ENCODE data around the gene RSRC1.
"Not testable (repeated sequence)": the region's sequence is repeated elsewhere in the genome, so short reads cannot be mapped to it uniquely, and the experiment has no call there.

The RSRC1 gene

GRCh38 chr3:158244274-158244673 lies 134.4 kb downstream of the RSRC1 start:
- DNase-seq, result no peak

- peak in 1 of 5 experiments; percentile 8 for DNase-seq
Measured at GRCh38 chr3:158247288-158247687, 137.4 kb downstream of the RSRC1 start.

- peak in 1 of 5 experiments; percentile 16 for DNase-seq
Measured at GRCh38 chr3:158248261-158248660, 138.4 kb downstream of the RSRC1 start.

- no peak for DNase-seq
Measured at GRCh38 chr3:158249183-158249582, 139.3 kb downstream of the RSRC1 start.

- no peak for DNase-seq
Measured at GRCh38 chr3:158258619-158259018, 148.7 kb downstream of the RSRC1 start.

- no peak for DNase-seq
Measured at GRCh38 chr3:158260392-158260791, 150.5 kb downstream of the RSRC1 start.

- DNase-seq, result no peak
Measured at GRCh38 chr3:158261371-158261991, 151.6 kb downstream of the RSRC1 start.

GRCh38 chr3:158264894-158265293 lies 155.0 kb downstream of the RSRC1 start:
- no peak for DNase-seq

GRCh38 chr3:158267015-158267414 lies 157.1 kb downstream of the RSRC1 start:
- DNase-seq, result no peak

- DNase-seq, result no peak
Measured at GRCh38 chr3:158269942-158270341, 160.1 kb downstream of the RSRC1 start.

- no peak for DNase-seq
Measured at GRCh38 chr3:158272081-158272480, 162.2 kb downstream of the RSRC1 start.

GRCh38 chr3:158273656-158274055 lies 163.8 kb downstream of the RSRC1 start:
- no peak for DNase-seq

GRCh38 chr3:158278187-158278586 lies 168.3 kb downstream of the RSRC1 start:
- DNase-seq, result no peak

GRCh38 chr3:158279609-158280008 lies 169.7 kb downstream of the RSRC1 start:
- no peak for DNase-seq

GRCh38 chr3:158295771-158296170 lies 185.9 kb downstream of the RSRC1 start:
- peak in 1 of 5 experiments; percentile 10 for DNase-seq

- no peak for DNase-seq
Measured at GRCh38 chr3:158297940-158298339, 188.1 kb downstream of the RSRC1 start.

- no peak for DNase-seq
Measured at GRCh38 chr3:158308236-158308928, 198.5 kb downstream of the RSRC1 start.

GRCh38 chr3:158312560-158313141 lies 202.8 kb downstream of the RSRC1 start:
- no peak for DNase-seq

GRCh38 chr3:158313338-158313927 lies 203.5 kb downstream of the RSRC1 start:
- peak in 1 of 5 experiments; percentile 39 for DNase-seq

GRCh38 chr3:158314426-158315357 lies 204.8 kb downstream of the RSRC1 start:
- DNase-seq, result no peak

GRCh38 chr3:158329696-158330441 lies 220.0 kb downstream of the RSRC1 start:
- not testable (repeated sequence) for DNase-seq

- no peak for DNase-seq
Measured at GRCh38 chr3:158330870-158331269, 221.0 kb downstream of the RSRC1 start.

All from T-helper 2 cell (primary cell).